Activated naive CD4-positive, alpha-beta T cell treated with anti-CD3 and anti-CD28 coated beads, Interleukin-2, amount 10 ng/mL, durations not matched to agents 7 days and 5 days (primary cell): ENCODE measurements around the gene FAM118A.

ENCODE experiments used
- CTCF ChIA-PET: fragments of 350-600 bp; sonication (Branson Sonifier 250); formaldehyde crosslinking; loops from one replicate; lab custom pipeline; 2021; ENCODE audit warnings: antibody characterized with exemption; lab: Charles Lee
- DNase-seq: peaks from one replicate; pipeline ENCODE4 v3.0.0-alpha.2; 2020
- H3K27ac Mint-ChIP-seq: one replicate; pipeline ENCODE4 v1.8.0; 2021; ENCODE audit warnings: mild to moderate bottlenecking, moderate library complexity, mixed read lengths
- H3K27me3 Mint-ChIP-seq: one replicate; pipeline ENCODE4 v1.8.0; 2021; ENCODE audit warnings: mild to moderate bottlenecking, mixed read lengths
- H3K36me3 Mint-ChIP-seq: one replicate; pipeline ENCODE4 v1.8.0; 2021; ENCODE audit warnings: mixed read lengths
- H3K4me1 Mint-ChIP-seq: one replicate; pipeline ENCODE4 v1.8.0; 2021; ENCODE audit warnings: mixed read lengths
- H3K4me3 Mint-ChIP-seq: one replicate; pipeline ENCODE4 v1.8.0; 2021; ENCODE audit warnings: mild to moderate bottlenecking, moderate library complexity, mixed read lengths
- H3K9me3 Mint-ChIP-seq: one replicate; pipeline ENCODE4 v1.8.0; 2021; ENCODE audit warnings: mixed read lengths

The FAM118A gene

DNA sequence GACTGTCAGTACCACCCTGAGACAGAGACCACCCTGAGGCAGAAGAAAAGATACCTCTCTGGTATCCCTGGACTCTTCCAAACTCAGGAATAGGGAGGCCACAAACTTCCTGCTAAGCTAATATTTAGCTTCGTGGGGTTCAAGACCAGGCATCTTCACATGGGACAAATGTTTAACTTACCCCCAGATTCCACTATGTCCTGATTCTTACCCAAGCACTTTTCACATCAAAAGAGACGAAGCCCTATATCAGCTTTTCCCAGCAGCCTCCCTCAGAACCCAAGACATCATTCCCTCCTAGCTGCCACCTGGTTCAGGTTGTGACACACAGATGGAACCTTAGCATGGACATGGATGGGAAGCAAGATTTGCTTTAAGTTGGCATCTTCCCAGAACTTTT lies 71.6 kb downstream of the FAM118A start:
- CTCF ChIA-PET = no interaction called here
- H3K27me3 Mint-ChIP-seq = peaks cover 4% of the 10 kb centered on the region

DNA sequence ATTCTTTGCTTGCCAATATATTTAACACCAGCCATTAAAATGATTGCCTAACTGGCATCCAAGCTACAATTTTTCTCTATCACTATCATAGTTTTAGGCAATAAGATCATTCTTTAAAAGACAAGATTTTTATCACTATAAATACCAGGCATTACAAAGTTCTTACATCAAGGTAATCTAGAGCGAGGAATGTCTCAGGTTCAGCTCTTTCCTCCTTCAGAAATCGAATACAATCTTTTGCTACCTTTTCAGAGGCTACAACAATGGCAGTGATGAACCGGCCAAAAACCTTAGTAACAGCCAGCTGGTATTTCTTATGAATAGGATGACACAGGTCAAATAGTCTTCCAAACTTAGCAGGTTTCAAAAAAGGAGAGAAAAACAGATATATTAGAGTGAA lies 79.8 kb downstream of the FAM118A start:
- peaks cover 28% of the 10 kb centered on the region for H3K27me3 Mint-ChIP-seq
- no peak overlapping the region for H3K4me3 Mint-ChIP-seq
- no peak overlapping the region for H3K27ac Mint-ChIP-seq
- H3K36me3 Mint-ChIP-seq = no peaks in the 10 kb centered on the region
- CTCF ChIA-PET = interaction anchor here (0.9 to 1.6 kb wide), 2 partner anchors 9 to 72 kb away, joined by 3 to 4 read pairs; no protein-coding TSS in a partner anchor
- H3K4me1 Mint-ChIP-seq = no peaks in the 10 kb centered on the region
- DNase-seq = no peak
- H3K9me3 Mint-ChIP-seq = no peaks in the 10 kb centered on the region

More for the DNA sequence above, 71.6 kb downstream of the FAM118A start:
- Mint-ChIP-seq H3K27ac (no peak overlapping the region), H3K9me3 (no peaks in the 10 kb centered on the region), H3K36me3 (no peaks in the 10 kb centered on the region), H3K4me3 (no peak overlapping the region), H3K4me1 (peaks cover 3% of the 10 kb centered on the region)
- no peak for DNase-seq
